GM18858 (cell line): ENCODE results near the gene PLPP4.

Experiments
- ATAC-seq: cut with Tn5 transposase; IDR thresholded peaks from one replicate; pipeline ENCODE4 v1.9.1; 2021; ENCODE audit not compliant: unreplicated experiment

Gene PLPP4

GRCh38 chr10:120455606-120456005, 1.4 kb upstream of the PLPP4 start:
- no peak for ATAC-seq

GRCh38 chr10:120456143-120456625, 843 bp upstream of the PLPP4 start:
- ATAC-seq = no peak

- no peak for ATAC-seq
Measured at GRCh38 chr10:120457431-120458172, 575 bp downstream of the PLPP4 start.

- ATAC-seq = no peak
Measured at GRCh38 chr10:120458432-120458831, 1.4 kb downstream of the PLPP4 start.

- no peak for ATAC-seq
Measured at GRCh38 chr10:120459185-120459584, 2.2 kb downstream of the PLPP4 start.

- ATAC-seq = no peak
Measured at GRCh38 chr10:120460186-120460585, 3.2 kb downstream of the PLPP4 start.

- no peak for ATAC-seq
Measured at GRCh38 chr10:120460776-120461175, 3.7 kb downstream of the PLPP4 start.

GRCh38 chr10:120462018-120462682, 5.1 kb downstream of the PLPP4 start:
- no peak for ATAC-seq

GRCh38 chr10:120465138-120465537, 8.1 kb downstream of the PLPP4 start:
- ATAC-seq = no peak

GRCh38 chr10:120466006-120466405, 9.0 kb downstream of the PLPP4 start:
- no peak for ATAC-seq

- ATAC-seq = no peak
Measured at GRCh38 chr10:120473593-120473992, 16.6 kb downstream of the PLPP4 start.

GRCh38 chr10:120474956-120475355, 17.9 kb downstream of the PLPP4 start:
- ATAC-seq = no peak

GRCh38 chr10:120475844-120476791, 19.1 kb downstream of the PLPP4 start:
- no peak for ATAC-seq

GRCh38 chr10:120477021-120477742, 20.2 kb downstream of the PLPP4 start:
- ATAC-seq = no peak

- ATAC-seq = no peak
Measured at GRCh38 chr10:120477743-120478141, 20.7 kb downstream of the PLPP4 start.

- no peak for ATAC-seq
Measured at GRCh38 chr10:120478386-120478785, 21.4 kb downstream of the PLPP4 start.

- no peak for ATAC-seq
Measured at GRCh38 chr10:120479506-120479905, 22.5 kb downstream of the PLPP4 start.

- ATAC-seq = no peak
Measured at GRCh38 chr10:120480065-120480600, 23.1 kb downstream of the PLPP4 start.

GRCh38 chr10:120480848-120481247, 23.8 kb downstream of the PLPP4 start:
- no peak for ATAC-seq

- ATAC-seq = no peak
Measured at GRCh38 chr10:120483006-120483405, 26.0 kb downstream of the PLPP4 start.
